Measurements from ENCODE around the gene CPVL.

Gene CPVL

DNA sequence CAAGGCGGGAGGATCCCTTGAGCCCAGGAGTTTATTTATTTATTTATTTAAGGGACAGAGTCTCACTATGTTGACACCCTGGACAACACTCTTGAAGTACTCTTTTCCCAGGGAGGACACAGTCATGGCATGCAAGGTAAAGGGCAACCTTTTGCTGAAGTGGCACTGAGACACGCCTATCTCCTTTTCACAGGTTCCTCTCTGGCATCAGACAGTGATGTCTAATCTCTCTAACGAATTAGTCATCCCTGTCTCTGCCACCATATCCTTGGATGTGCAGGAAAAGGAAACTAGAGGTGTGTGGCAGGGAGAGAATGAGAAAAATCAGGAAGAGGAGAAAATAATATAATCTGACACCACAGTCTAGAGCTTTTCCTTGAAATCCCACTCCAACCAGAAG, 19.5 kb downstream of the CPVL start:
- TF ChIP-seq, protein P1, sequence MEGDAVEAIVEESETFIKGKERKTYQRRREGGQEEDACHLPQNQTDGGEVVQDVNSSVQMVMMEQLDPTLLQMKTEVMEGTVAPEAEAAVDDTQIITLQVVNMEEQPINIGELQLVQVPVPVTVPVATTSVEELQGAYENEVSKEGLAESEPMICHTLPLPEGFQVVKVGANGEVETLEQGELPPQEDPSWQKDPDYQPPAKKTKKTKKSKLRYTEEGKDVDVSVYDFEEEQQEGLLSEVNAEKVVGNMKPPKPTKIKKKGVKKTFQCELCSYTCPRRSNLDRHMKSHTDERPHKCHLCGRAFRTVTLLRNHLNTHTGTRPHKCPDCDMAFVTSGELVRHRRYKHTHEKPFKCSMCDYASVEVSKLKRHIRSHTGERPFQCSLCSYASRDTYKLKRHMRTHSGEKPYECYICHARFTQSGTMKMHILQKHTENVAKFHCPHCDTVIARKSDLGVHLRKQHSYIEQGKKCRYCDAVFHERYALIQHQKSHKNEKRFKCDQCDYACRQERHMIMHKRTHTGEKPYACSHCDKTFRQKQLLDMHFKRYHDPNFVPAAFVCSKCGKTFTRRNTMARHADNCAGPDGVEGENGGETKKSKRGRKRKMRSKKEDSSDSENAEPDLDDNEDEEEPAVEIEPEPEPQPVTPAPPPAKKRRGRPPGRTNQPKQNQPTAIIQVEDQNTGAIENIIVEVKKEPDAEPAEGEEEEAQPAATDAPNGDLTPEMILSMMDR (IDR thresholded peaks at IDR 0.05; ENCODE audit: low read depth, low read length, missing control alignments), result no peak
- no peak overlapping the region for H3K4me3 ChIP-seq (ENCODE audit: low read depth, low read length)
- in situ Hi-C loops (cut with HindIII; ENCODE audit: low sequenced_read_pairs), result no loop called here

DNA sequence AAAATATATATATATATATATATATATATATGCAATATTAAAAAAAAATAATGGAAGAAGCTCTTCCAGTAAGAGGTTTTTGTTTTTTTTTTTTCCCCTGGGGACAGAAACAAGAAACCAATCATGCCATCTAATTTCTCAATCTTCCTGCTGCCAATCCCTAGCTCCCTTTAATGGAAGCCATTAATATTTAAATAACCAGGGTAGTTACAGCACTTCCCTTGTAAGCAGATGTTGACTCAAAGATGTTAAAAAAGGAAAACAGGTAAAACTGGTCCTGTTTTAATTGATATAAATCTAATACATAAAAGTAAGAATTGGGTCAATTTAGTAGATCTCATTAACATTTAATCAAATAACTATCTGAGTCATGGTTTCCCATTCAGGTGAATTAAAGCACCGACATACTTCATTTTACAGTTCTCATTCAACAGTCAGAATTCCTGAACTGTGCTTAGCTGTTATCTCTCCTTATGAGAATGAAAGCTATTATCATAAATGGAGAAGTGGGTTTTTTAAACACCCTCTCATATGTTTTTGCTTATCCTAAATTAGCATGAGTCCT, 22.6 kb downstream of the CPVL start:
- TF ChIP-seq, protein P1 (IDR thresholded peaks at IDR 0.05; ENCODE audit: low read depth, low read length, missing control alignments), result no peak
- in situ Hi-C loops (cut with HindIII; ENCODE audit: low sequenced_read_pairs), result no loop called here
- no peak for DNase-seq (ENCODE audit: low read depth)
- H3K4me3 ChIP-seq (ENCODE audit: low read depth, low read length), result no peak overlapping the region

More for the DNA sequence above, 19.5 kb downstream of the CPVL start:
- no peak for DNase-seq (ENCODE audit: low read depth)

DNA sequence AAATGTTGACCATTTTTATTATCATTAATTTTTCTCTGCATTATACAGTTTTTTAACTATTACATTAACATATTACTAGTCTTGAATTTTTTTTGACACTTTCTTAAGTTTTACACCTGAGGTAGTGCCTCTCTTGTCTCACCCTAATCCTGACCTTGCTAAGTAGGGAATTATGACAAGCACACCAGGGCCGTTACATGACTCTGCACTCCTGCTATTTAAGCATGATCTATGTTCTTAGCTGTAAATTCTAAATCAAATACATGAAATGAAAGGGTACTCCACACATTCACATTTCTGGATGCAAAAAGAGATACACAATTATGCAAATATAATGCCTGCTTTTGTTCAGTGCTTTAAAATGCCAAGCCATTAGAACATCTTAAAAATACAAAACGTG, 23.6 kb downstream of the CPVL start:
- in situ Hi-C loops (cut with HindIII; ENCODE audit: low sequenced_read_pairs), result no loop called here
- TF ChIP-seq, protein P1 (IDR thresholded peaks at IDR 0.05; ENCODE audit: low read depth, low read length, missing control alignments), result no peak
- no peak overlapping the region for H3K4me3 ChIP-seq (ENCODE audit: low read depth, low read length)
- DNase-seq (ENCODE audit: low read depth), result no peak

DNA sequence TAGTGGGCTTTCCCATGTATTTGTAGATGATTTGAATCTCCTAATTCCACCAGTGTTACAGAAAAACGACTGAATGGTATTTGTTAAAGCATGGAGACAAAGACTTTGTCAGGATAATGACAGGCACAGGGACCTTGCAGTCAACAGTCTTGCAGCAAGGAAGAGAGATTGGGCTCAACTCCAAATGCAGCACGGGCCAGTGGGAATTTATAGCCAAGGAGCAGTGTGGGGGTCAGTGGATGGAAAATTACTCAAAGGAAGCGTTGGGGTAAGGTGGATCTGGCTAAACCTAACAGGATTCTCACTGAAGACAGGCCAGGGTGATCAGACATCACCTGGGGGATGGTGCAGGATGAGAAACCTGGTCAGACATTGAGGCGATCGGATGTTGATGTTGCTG, 24.3 kb downstream of the CPVL start:
- TF ChIP-seq, protein P1 (IDR thresholded peaks at IDR 0.05; ENCODE audit: low read depth, low read length, missing control alignments), result no peak
- no peak for DNase-seq (ENCODE audit: low read depth)
- in situ Hi-C loops (cut with HindIII; ENCODE audit: low sequenced_read_pairs), result no loop called here
- H3K4me3 ChIP-seq (ENCODE audit: low read depth, low read length), result no peak overlapping the region

DNA sequence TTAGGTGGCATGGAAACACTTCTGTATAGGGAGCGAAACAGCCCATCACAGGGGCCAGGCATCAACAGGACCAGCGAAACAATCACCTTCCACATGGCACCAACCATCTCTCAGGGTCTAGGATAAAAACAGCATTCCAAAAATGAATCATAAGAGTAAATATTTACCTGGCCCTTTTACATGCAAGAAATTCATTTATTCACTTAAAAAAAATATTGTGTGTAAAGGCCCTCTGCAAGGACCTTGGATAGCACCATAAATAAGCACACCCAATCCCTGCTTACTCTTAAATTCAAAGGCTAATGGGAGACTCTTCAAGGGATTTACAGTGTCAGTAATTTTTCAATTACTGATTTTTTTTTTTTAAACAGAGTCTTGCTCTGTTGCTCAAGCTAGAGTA, 25.4 kb downstream of the CPVL start:
- in situ Hi-C loops (cut with HindIII; ENCODE audit: low sequenced_read_pairs), result no loop called here
- TF ChIP-seq, protein P1 (IDR thresholded peaks at IDR 0.05; ENCODE audit: low read depth, low read length, missing control alignments), result no peak
- no peak for DNase-seq (ENCODE audit: low read depth)
- H3K4me3 ChIP-seq (ENCODE audit: low read depth, low read length), result no peak overlapping the region

DNA sequence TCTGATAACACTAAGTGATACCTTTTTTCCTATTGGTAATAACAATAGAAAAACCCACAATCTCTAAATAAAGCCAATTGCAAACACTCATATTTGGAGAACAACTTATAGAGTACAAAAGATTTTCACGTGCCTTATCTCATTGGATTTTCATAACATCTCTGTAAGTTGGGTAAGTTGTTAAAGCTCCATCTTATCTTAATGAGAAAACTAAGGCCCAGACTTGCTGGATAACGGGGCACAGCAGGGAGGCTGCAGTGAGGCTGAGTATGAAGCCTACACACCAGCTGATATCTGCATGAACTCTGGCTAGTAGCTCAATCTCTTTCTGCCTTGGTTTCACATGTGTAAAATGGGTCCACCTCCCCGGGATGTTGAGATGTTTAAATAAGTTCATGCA, 26.8 kb downstream of the CPVL start:
- TF ChIP-seq, protein P1 (IDR thresholded peaks at IDR 0.05; ENCODE audit: low read depth, low read length, missing control alignments), result no peak
- H3K4me3 ChIP-seq (ENCODE audit: low read depth, low read length), result no peak overlapping the region
- no peak for DNase-seq (ENCODE audit: low read depth)
- in situ Hi-C loops (cut with HindIII; ENCODE audit: low sequenced_read_pairs), result no loop called here

Data from astrocyte of the cerebellum (primary cell).